PFSK-1 (cell line): ENCODE results near the gene RHBDD2.

Source experiments
- FOXP2 ChIP-seq: optimal IDR thresholded peaks from 2 replicates; pipeline ENCODE3; 2011; ENCODE audit warnings: borderline replicate concordance, control low read depth, inconsistent platforms; ENCODE audit not compliant: insufficient read depth; ENCODE audit errors: extremely low read length, extremely low read depth
- POLR2AphosphoS5 ChIP-seq: IDR thresholded peaks from 2 replicates; pipeline ENCODE4 v1.6.1; 2012; ENCODE audit warnings: low read depth, mild to moderate bottlenecking, control low read depth, low read length, moderate library complexity
- SIN3A ChIP-seq: IDR thresholded peaks from 2 replicates; pipeline ENCODE4 v1.6.1; 2012; ENCODE audit warnings: mild to moderate bottlenecking, low read length, moderate library complexity, borderline replicate concordance; ENCODE audit not compliant: insufficient read depth
- TAF1 ChIP-seq: IDR thresholded peaks from 2 replicates; pipeline ENCODE4 v1.6.1; 2012; ENCODE audit warnings: low read length, control low read depth, borderline replicate concordance; ENCODE audit not compliant: insufficient read depth
- TF ChIP-seq, protein P1 (sequence below), 2 experiments: IDR thresholded peaks; 2 replicates each; pipeline versions ENCODE4 v1.6.1 to v1.8.0; 2011 to 2012; ENCODE audit warnings: low read depth in 2 of 2, low read length in 2 of 2, control low read depth in 1 of 2, inconsistent platforms in 1 of 2, mild to moderate bottlenecking in 1 of 2, moderate library complexity in 1 of 2; ENCODE audit not compliant: insufficient read depth in 1 of 2

DNA sequence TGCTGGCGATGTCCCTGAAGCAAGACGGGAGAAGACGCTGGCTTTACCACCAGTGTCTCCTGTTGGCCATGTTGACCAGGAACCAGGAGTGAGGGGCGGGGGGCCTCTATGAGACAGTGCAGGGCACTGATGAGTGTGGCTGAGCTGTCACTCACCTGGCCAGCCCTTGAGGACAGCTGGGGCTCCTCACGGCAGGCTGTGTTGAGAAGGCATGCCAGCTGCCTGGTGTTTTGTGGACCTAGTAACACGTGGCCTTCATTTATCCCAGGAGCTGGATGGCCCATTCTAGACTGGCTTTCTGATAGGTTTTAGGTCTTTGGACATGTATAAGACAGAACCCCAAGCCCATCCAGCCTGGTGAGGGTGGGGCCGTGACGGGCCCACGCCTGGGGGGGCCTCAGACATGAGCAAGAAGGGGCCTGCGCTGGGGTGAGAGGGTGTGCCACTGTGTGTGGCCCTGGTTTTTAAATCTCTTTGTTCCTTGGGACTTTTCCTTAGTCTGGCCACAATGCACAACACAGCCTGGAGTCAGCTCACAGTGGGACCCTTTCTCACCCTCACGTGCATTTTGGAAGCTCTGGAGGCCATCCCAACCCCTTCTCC lies 10.5 kb downstream of the RHBDD2 start:
- TF ChIP-seq POLR2AphosphoS5 (no peak), SIN3A (no peak), TAF1 (no peak), FOXP2 (no peak)
- TF ChIP-seq, protein P1, sequence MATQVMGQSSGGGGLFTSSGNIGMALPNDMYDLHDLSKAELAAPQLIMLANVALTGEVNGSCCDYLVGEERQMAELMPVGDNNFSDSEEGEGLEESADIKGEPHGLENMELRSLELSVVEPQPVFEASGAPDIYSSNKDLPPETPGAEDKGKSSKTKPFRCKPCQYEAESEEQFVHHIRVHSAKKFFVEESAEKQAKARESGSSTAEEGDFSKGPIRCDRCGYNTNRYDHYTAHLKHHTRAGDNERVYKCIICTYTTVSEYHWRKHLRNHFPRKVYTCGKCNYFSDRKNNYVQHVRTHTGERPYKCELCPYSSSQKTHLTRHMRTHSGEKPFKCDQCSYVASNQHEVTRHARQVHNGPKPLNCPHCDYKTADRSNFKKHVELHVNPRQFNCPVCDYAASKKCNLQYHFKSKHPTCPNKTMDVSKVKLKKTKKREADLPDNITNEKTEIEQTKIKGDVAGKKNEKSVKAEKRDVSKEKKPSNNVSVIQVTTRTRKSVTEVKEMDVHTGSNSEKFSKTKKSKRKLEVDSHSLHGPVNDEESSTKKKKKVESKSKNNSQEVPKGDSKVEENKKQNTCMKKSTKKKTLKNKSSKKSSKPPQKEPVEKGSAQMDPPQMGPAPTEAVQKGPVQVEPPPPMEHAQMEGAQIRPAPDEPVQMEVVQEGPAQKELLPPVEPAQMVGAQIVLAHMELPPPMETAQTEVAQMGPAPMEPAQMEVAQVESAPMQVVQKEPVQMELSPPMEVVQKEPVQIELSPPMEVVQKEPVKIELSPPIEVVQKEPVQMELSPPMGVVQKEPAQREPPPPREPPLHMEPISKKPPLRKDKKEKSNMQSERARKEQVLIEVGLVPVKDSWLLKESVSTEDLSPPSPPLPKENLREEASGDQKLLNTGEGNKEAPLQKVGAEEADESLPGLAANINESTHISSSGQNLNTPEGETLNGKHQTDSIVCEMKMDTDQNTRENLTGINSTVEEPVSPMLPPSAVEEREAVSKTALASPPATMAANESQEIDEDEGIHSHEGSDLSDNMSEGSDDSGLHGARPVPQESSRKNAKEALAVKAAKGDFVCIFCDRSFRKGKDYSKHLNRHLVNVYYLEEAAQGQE (IDR thresholded peaks at IDR 0.05; ENCODE audit: insufficient read depth in 1 of 2, low read depth in 2 of 2, low read length in 2 of 2): no peak
